LNCaP clone FGC (cell line): ENCODE measurements around the gene OR52E5.

ENCODE experiments used
- DNase-seq: peaks from one replicate; pipeline ENCODE4 v3.0.0-alpha.2; 2011; ENCODE audit warnings: low read depth
- H3K4me3 ChIP-seq: 2 replicates; pipeline ENCODE4 v1.5.1; 2011; ENCODE audit warnings: mild to moderate bottlenecking, low read depth, low read length, control low read depth
- CTCF ChIP-seq: IDR thresholded peaks from 2 replicates; pipeline ENCODE4 v1.5.1; 2012; ENCODE audit warnings: mild to moderate bottlenecking; ENCODE audit not compliant: control insufficient read depth, insufficient read depth; ENCODE audit errors: extremely low read depth

Gene OR52E5

GRCh38 chr11:5930614-5931013, 37.6 kb downstream of the OR52E5 start:
- DNase-seq = no peak
- no peak overlapping the region for H3K4me3 ChIP-seq
- TF ChIP-seq CTCF = no peak

GRCh38 chr11:5931061-5931460, 38.1 kb downstream of the OR52E5 start:
- TF ChIP-seq CTCF = no peak
- no peak for DNase-seq
- no peak overlapping the region for H3K4me3 ChIP-seq

GRCh38 chr11:5932671-5933070, 39.7 kb downstream of the OR52E5 start:
- no peak for DNase-seq
- H3K4me3 ChIP-seq = no peak overlapping the region
- TF ChIP-seq CTCF = no peak

- no peak for TF ChIP-seq CTCF
- H3K4me3 ChIP-seq = no peak overlapping the region
- DNase-seq = no peak
These were observed 40.1 kb downstream of the OR52E5 start for GRCh38 chr11:5933116-5933515.

GRCh38 chr11:5937868-5938602, 45.0 kb downstream of the OR52E5 start:
- TF ChIP-seq CTCF = no peak
- DNase-seq = peak; percentile 30
- H3K4me3 ChIP-seq = peak overlapping the region; percentile 59

GRCh38 chr11:5938603-5938965, 45.6 kb downstream of the OR52E5 start:
- peak; percentile 35 for DNase-seq
- no peak for TF ChIP-seq CTCF
- H3K4me3 ChIP-seq = peak overlapping the region; percentile 59

- no peak overlapping the region for H3K4me3 ChIP-seq
- no peak for DNase-seq
- TF ChIP-seq CTCF = no peak
These were observed 47.7 kb downstream of the OR52E5 start for GRCh38 chr11:5940748-5941147.
